Thyroid gland (tissue), 4 donors: ENCODE data around the gene ADAMTSL1.

Experiments
- CTCF ChIP-seq, 6 experiments: fragments of 200-600 bp in 3 of 6; fragments of 450-650 bp in 3 of 6; sonication (generic) in 3 of 6; IDR thresholded peaks; one replicate each; pipeline ENCODE4 v1.5.1; 2016 to 2019; ENCODE audit warnings: antibody characterized with exemption in 6 of 6, mild to moderate bottlenecking in 2 of 6, inconsistent platforms in 1 of 6, moderate library complexity in 1 of 6
- POLR2A ChIP-seq, 2 donors: fragments of 450-650 bp; IDR thresholded peaks; one replicate each; pipeline ENCODE4 v1.6.1; 2017; ENCODE audit warnings: antibody characterized with exemption in 2 of 2, mild to moderate bottlenecking in 2 of 2, moderate library complexity in 1 of 2

- TF ChIP-seq CTCF (IDR thresholded peaks at IDR 0.05) = no peak
- TF ChIP-seq POLR2A (IDR thresholded peaks at IDR 0.05) = no peak
Measured at GRCh38 chr9:18726546-18726945, 252.6 kb downstream of the ADAMTSL1 start.
